ENCODE data around the gene DGKD.
"Not testable (repeated sequence)": the region's sequence is repeated elsewhere in the genome, so short reads cannot be mapped to it uniquely, and the experiment has no call there.

DGKD gene

DNA sequence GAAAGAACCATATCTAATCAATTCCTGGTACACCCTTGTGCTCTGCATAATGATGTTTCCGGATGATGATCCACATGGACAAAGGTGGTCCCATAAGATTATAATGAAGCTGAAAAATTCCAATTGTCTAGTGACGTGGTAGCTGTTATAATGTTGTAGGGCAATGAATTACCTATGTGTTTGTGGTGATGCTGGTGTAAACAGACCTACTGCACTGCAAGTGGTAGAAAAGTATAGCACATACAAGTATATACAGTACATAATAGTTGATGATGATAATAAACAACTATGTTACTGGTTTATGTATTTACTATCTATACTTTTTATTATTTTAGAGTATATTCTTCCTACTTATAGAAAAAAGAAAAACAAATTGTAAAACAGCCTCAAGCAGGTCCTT lies 8.4 kb downstream of the DGKD start:
- no peak for DNase-seq

DNA sequence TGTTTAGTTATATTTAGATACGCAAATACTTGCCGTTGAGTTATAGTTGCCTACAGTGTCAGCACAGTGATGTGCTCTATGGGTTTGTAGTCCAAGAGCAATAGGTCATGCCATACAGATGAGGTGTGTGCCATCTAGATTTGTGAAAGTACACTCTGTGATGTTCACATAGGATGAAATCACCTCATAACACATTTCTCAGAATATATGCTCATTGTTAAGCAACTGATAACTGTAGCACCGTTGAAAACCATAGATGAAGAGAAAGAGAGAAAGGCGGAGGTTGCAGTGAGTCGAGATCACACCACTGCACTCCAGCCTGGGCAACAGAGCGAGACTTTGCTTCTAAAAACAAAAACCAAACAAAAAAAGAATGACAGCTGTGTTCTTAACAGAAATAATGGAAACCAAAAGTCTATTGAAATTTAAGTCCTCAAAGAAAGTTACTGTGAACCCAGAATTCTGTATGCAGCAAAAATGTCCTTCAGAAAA lies 9.5 kb downstream of the DGKD start:
- DNase-seq = no peak

DNA sequence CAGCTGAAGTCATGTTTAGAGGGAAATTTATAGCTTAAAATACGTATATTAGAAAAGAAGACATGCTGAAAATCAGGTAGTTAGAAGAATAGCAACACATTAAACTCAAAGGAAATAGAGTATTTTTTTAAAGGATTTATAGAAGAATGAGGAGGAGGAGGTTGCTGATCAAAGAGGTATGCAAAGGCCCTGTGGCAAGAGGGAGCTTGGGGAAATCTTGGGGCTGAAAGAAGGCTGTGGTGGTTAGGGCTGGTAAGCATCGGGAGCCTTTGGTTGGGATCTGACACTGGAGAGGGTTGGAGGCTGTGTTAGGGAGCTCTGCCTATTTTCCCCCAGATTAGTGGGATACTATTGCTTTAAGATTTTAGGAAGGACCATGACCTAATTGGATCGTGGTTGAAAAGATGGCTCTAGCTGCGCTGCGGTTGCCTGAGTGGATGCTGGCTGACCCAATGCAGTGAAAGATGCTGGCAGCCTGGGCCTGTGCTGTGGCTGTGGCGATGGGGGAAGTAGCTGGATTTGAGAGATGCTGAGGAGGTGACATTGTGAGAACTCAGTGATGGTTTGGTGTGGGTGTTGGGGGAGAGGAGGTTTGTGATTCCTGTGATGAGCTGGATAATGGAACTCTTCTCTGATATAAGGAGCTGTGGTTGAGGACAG lies 11.7 kb downstream of the DGKD start:
- DNase-seq = no peak

DNA sequence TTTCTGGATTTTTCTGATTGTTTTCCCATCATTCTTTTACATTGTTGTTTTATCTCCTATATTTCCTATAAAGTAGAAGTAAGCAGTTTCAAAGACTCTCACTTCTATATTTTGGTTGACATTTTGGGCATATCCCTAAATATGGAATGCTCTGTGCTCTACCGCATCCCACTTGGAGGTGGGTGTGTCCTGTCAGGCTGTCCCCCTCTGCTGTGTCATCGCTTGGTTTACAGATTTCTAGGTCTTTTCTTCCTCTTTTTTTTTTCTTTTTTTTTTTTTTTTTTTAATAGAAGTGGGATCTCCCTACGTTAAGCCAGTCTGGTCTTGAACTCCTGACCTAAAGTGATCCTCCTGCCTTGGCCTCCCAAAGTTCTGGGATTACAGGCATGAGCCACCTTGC lies 13.3 kb downstream of the DGKD start:
- DNase-seq = no peak

DNA sequence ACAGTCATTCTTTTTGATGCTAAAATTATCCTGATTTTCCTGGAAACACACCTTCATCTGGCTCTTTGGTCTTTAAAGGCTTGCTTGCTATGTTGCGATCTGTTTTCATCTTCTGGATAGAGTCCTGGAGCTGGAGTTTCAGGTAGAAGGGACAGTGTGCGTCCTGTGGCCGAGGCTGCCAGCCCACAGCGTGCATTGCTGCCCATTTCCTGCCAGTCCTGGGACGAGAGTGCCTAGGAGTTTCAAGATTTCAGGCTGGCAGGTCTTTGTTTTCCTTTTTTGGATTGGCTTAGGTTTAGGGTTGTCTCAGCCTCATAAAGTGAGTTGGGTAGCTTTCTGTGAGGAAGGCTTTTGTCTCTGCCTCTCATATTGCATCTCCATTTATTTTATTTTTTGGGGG lies 14.5 kb downstream of the DGKD start:
- DNase-seq = no peak

DNA sequence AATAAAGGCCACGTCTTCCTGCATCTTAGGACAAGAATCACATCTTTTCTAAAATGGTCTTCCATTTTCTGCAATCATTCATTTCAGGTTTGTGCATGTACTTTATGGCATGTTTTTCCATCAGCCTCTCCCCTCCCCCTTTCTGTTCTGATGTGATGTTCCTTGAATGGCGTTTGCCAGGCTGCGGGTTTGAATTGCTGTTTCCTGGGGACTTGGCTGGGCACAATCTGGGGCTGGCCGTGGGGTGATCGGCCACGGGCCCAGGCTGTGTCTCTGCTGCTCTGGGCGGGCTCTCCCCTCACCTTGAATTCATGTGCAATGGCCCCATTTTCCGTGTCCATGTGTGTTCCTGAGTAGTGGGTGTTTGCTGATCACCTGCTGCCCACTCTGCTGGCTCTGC lies 15.2 kb downstream of the DGKD start:
- DNase-seq = no peak

DNA sequence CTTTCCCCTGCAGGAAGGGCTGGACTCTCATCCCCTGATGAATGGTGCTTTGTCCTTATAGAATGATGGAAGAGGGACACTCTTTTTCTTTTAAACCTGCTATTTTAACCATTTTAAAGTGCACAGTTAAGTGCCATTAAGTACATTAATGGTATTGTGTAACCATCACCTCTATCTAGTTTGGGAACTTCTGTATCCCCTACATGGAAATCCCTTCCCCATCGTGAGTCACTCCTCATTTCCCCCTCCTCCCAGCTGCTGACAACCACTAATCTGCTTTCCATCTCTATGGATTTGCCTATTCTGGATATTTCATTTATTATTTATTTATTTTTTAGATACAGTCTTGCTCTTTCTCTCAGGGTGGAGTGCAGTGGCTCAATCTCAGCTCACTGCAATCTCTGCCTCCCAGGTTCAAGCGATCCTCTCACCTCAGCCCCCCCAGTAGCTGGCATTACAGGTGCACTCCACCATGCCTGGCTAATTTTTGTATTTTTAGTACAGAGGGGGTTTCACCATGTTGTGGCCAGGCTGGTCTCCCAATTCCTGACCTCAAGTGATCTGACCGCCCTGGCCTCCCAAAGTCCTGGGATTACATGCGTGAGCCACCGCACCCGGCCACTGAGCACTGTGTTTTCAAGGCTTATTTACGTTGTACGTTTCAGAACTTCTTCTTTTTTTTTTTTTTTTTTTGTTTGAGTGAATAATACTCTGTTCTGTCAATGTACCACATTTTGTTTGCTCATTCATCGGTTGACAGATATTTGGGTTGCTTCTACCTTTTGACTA lies 15.8 kb downstream of the DGKD start:
- DNase-seq = no peak

DNA sequence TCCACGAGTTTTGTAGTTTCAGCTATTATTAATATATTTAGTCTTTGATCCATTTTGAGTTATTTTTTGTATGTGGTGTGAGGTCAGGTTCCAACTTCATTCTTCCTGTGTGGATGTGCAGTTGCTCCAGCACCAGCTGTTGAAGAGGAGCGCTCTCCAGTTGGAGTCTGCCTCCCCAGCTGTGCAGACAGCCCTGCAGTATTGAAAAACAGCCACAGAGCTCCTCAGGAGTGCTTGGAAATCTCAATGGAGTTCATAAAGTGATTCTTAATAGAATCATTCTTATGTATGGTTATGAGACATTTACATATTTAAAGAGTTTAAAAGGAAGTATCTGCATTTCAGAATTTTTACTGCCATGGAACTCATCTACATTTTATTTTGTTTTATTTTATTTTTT lies 17.3 kb downstream of the DGKD start:
- no peak for DNase-seq

DNA sequence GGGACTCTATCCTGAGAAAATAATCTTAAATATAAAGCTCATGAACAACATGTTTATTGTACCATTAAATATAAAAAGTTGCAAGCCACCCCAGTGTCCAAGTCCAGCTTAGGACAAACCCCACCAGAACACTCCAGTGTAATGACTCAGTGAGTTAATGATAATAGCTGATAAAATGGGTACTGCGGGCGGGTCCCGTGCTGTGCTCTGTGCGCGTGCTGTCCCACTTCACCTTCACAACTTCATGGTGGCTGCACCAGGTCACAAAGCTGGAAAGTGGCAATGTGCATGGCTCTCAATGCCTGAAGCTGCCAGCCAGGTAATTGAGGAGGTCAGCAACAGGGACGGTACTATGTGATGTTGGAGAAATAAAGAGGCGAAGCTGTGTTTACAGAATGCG lies 18.6 kb downstream of the DGKD start:
- DNase-seq = no peak

DNA sequence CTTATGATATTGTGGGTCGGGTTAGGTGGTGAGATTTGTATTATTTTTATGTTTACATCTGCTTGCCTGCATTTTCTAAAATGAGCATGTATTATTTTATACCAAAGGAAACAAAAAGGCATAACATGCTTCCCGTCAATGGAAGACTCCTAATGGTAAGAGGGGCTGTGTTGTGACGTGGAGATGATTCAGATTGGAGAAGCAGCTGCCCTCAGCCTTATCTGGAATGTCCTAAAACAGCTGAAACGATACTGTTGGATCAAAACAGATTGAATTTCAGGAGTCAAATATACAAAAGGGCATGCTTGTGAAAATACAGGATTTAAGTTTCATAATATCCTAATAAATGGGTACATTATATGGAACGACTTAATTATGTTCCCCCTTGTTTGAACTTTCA lies 19.0 kb downstream of the DGKD start:
- no peak for DNase-seq

DNA sequence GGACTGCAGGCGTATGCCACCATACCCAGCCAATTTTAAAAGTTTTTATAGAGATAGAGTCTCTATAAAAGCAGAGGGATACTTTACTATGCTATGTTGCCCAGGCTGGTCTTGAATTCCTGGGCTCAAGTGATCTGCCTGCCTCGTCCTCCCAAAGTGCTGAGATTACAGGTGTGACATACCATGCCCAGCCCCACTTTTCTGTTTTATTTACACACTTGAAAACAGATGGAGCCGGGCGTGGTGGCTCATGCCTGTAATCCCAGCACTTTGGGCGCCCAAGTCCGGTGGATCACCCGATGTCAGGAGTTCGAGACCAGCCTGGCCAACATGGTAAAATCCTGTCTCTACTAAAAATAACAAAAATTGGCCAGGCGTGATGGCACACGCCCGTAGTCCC lies 20.5 kb downstream of the DGKD start:
- DNase-seq = not testable (repeated sequence)

DNA sequence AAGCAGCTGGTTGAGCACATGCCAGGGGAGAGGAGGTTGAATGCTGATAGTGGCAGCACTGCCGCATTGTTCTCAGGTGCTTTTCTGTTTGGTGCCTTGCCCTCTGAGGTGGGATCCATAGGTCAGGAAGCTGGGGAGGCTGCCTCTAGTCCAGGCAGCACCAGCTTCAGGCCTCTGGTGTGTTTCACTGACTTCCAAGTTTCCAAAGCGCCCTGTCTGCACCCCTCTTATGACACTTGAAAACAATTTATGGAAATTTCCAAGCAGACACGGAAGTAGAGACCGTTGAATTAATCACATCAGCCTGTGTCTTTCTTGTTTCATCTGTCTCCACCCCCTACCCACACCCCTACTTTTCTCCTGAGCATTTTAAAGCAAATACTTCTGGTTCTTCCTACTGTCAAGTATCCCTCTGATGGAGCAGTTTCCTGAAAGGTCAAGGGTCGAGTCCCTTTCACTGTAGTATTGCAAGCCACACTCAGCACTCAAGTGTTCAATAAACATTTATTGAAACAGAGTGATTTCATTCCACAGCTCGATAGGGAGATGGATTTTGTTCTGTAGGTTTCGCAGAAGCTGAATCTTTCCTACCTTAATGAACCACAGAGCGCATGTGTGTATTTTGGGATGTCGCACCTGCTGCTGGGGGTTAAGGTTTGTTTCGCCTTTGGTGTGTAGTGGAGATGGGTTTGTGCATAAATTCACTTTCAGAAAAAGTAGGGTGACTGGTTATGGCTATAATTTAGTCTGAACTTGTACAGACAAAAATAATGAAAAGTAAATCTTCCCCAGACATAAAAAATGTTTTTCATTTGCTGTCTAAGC lies 21.4 kb downstream of the DGKD start:
- DNase-seq = no peak

DNA sequence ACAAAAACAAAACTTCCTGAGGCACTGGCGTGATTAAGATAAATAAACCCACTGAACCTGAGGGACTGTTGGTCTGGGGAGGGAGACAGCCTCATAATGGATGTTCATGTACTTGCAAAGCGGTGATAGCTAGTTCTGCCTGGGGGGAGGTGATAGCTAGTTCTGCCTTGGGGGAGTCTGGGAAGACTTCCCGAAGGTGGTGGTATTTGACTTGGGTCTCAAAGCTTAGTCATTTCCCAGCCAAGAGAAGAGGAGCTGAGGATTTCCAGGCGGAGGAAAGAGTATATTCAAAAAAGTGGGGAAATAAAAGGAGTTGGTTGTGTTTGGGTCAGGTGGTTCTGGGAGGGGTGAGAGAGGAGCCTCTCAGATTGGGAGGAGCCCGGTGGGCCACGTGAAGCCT lies 24.7 kb downstream of the DGKD start:
- DNase-seq = no peak

DNA sequence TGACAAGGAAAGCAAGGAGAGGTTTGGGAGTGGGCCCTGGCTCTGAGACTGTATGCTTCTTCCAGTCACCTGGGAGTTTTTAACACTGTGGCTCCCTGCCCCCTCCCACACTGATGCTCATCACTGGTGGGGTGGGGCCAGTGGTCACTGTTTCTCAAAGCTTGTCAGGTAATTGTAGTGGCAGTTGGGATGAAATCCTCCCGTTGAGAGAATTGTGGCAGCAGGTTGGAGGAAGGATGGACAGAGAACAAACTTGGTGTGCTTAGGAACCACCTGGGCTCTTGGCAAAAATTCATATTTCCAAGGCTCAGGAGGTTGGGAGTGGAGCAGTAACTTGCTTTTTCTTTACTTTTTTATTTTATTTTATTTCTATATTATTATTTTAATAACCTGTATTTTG lies 25.1 kb downstream of the DGKD start:
- no peak for DNase-seq

DNA sequence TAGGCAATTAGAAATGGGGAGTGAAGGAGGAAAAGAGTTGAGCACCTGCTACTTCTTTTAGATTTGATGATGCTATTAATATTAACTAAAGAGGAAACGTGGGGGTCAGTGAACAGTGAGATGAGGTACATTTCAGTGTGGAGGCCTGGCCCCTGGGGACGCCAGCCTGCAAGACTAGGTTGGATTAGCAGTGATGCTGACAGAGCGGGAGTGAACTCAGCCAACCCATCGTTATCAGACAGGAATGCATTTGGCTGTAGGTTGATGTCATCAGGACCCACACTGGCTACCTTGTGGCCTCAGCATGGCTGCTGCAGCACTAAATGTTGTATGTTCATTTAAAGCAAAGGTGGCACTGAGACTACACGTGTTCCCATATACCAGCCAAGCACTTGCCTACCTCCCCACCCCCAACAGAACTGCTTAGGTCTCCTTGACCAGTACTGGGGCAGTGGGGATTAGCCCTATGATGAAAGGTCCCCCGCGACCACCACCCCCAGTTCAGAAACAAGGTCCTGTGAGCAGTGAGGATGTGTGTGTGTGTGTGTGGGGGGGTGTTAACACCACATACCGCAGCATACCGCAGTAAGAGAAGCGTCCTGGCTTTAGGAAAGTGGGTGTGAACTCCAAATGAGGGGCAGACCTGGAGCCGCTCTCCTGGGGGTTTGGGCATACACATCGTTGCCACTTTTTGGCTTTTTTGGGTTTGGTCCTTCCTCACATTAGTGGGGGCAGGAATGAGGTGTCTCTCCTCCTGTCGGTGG lies 26.0 kb downstream of the DGKD start:
- no peak for DNase-seq

DNA sequence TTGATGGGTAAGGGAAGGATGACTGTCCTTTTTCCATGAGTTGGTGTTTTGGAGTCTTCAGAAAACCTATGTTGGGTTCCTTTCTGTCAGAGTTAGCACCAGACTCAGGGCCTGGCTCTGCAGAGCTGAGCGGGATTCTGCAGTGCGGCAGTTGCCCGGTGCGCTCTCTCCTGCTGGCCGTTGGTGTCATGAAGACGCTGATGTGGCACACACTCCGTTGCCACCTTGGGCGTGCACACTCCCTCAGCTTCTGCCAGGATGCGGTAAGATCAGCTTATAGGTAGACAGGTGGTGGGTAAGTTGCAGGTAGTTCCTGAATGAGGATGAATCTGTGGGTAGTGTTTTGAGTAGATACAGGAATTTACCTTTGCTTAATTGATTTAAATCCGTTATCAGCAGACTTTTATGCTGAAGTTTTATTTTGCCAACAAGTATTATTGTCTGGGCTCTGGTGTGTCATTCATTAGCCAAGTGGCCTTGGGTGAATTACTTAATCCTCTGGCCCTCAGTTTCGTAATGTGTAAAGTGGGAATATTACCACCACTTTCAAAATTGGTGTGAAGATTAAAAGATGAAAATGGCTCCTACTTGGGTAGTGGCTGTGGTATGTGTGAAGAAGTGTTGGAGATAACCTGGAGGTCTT lies 26.8 kb downstream of the DGKD start:
- no peak for DNase-seq

DNA sequence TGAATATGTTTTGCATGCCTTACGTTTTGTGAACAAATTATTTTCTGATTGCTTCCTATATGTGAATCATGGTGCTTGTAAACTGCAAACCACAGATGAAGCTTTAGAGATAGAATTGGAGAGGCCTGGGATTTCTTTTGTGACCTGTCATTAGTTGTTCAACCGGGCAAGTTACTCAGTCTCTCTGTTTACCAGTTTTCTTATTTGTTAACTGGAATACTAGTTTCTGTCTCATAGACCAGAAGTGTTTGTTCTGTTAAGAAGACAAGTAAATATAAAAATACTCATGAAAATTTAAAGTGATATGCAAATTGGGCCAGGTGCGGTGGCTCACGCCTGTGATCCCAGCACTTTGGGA lies 27.3 kb downstream of the DGKD start:
- no peak for DNase-seq

DNA sequence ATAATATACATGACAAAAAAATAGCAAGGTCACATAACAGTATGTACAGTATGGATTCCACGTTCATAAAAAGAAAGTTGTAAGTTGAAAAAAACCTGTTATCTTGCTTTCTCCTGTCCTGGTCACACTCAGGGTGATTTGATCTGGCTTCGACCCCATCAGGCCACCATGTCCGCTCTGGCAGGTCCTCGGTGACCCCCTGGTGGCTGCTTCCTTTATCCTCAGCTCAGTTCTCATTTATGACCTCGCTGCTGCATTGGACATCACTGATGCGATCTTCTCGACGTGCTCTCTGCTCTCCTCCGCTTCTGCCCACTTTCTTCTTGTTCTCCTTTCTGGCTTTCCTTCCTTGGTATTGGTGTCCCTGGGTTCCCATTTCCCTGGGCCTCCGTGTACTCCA lies 29.7 kb downstream of the DGKD start:
- DNase-seq = no peak

DNA sequence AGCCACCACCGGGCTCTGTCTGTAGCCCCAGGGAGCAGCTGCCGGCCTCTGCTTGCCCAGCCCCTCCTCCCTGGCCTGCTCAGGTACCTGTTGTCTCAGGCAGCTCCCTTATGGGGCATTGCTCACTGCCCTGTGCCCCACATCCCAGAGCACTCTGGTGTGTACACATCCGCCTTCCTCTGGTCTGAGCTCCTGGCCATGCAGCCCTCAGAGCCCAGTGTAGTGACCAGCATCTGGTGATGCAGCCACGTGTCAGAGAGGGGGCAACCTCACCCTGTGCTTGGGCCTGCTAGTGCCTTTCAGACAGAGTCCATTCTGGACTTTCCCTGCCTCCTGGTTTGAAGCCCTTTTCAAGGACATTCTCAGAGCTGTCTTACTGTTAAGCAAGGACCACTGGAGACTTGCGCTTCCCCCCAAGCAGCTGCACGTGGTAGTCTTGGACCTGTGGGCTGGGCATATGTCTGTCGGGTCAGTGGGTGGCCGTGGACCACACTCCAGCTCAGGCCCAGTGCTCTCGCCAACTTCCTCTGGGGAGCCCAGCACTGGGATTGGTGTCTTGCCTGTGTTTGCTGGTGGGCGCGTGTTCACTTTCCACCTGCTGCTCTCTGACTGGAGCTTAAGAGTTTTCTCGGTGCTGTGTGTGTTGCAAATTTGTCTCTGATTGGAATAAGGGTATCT lies 30.7 kb downstream of the DGKD start:
- no peak for DNase-seq

DNA sequence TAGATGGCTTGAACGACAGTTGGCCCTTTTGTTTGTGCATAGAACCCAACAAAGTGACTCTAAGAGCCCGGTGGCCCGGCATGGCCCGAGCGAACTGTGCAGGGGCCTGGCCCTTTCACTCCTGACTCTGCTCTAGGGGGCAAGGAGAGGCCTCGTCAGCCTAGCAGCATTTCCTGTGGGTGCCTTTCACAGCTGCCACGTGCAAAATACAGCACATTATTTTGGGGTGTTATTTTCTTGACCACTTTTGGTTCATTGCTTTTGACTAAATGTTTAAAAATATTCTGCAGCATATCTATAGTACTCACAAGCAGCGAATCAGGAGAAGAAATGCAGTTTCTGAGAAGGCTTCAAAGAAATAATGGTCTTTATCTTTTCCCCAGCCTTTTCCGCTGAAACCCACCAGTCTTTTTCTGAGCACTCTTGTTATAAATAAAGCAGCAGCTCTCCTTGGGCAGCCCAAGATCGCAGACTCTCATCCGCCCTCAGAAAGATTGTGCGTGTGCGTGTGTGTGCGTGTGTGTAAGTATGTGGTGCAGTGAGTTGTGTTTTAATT lies 31.3 kb downstream of the DGKD start:
- no peak for DNase-seq

DNA sequence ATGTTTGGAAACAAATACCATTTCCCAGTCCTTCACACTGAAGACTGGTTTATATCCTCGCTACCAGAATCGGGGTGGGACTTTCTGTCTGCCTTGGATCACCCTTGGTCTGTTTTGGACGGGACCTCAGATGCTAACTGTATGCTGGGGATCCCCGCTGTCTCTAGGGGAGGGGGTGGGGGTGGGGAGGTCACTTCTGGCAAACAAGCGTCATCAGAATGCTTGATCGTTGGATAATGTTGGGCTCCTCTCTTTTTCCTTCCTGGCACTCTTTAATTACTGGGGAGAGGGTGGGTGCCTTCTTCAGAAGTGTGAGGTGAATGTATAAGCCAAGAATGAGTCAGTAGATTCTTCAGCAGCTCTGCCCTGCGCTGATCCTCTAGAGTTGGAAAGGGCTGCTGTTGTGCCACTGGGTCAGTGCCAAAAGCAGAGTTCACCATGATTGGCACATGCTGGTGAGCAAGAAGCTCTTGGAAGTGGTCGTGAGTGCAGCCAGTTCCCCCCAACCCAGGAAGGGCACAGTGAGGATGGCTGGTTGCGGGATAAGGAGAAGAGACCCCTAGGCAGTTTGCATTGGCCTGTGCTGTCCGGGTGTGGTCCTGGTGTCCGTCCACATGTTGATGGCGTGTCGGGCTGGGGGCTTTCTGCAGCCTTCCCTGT lies 32.2 kb downstream of the DGKD start:
- DNase-seq = no peak
